ENCODE measurements around the gene ESR1. TPM values are rescaled to one million over a fixed set of nuclear protein-coding genes. Genes with fewer than 3 reads are reported as not detected.

Gene ESR1
- total and polyA plus RNA-seq, 12 donors, result 0.09 to 1.9 (median 1.2) TPM

GRCh38 chr6:151869787-151870186, 62.3 kb downstream of the ESR1 start:
- no peak overlapping the region for H3K4me3 ChIP-seq
- no peaks in the 10 kb centered on the region for H3K4me1 ChIP-seq
- H3K9me3 ChIP-seq, result peaks cover 0 to 6% (median 0%) of the 10 kb centered on the region in 11 donors
- no peaks in the 10 kb centered on the region for H3K36me3 ChIP-seq
- ATAC-seq (peak in 1 of 8 donors; percentile 46), DNase-seq (no peak)
- WGBS, 2 donors, result 55 to 56% methylated on average over 1 of the region's 1 CpG
- intact Hi-C loops (cut with DNase I), result no loop called here
- no peak overlapping the region for H3K27ac ChIP-seq
- no peak for TF ChIP-seq CTCF (IDR thresholded peaks at IDR 0.05)
- no peaks in the 10 kb centered on the region for H3K27me3 ChIP-seq

GRCh38 chr6:151870375-151870774, 62.9 kb downstream of the ESR1 start:
- no peak for ATAC-seq
- no peak for DNase-seq
- WGBS, 2 donors, result 88 to 99% methylated on average over 2 of the region's 2 CpGs
- Histone ChIP-seq H3K27me3 (no peaks in the 10 kb centered on the region), H3K27ac (no peak overlapping the region), H3K4me3 (no peak overlapping the region), H3K4me1 (no peaks in the 10 kb centered on the region), H3K36me3 (no peaks in the 10 kb centered on the region), H3K9me3 (peaks cover 0 to 6% (median 0%) of the 10 kb centered on the region in 11 donors)
- intact Hi-C loops (cut with DNase I), result no loop called here
- no peak for TF ChIP-seq CTCF (IDR thresholded peaks at IDR 0.05)

GRCh38 chr6:151875524-151875923, 68.0 kb downstream of the ESR1 start:
- 0 to 26% methylated on average over 1 of the region's 1 CpG for WGBS, 2 donors
- Histone ChIP-seq H3K27me3 (no peaks in the 10 kb centered on the region), H3K4me3 (no peak overlapping the region), H3K36me3 (no peaks in the 10 kb centered on the region), H3K27ac (no peak overlapping the region), H3K9me3 (peaks cover 0 to 5% (median 0%) of the 10 kb centered on the region in 11 donors), H3K4me1 (no peaks in the 10 kb centered on the region)
- intact Hi-C loops (cut with DNase I), result no loop called here
- ATAC-seq, result no peak
- no peak for DNase-seq
- no peak for TF ChIP-seq CTCF (IDR thresholded peaks at IDR 0.05)

- DNase-seq (no peak), ATAC-seq (no peak)
- no peak for TF ChIP-seq CTCF (IDR thresholded peaks at IDR 0.05)
- H3K4me1 ChIP-seq, result no peaks in the 10 kb centered on the region
- no peak overlapping the region for H3K4me3 ChIP-seq
- intact Hi-C loops (cut with DNase I), result no loop called here
- H3K9me3 ChIP-seq, result peaks cover 0 to 5% (median 0%) of the 10 kb centered on the region in 11 donors
- H3K27ac ChIP-seq, result no peak overlapping the region
- WGBS, 2 donors, result 84 to 88% methylated on average over 6 of the region's 6 CpGs
- no peaks in the 10 kb centered on the region for H3K36me3 ChIP-seq
- no peaks in the 10 kb centered on the region for H3K27me3 ChIP-seq
These were observed 68.6 kb downstream of the ESR1 start for GRCh38 chr6:151876122-151876521.

Data from heart right ventricle (tissue), 16 donors.